Choroid plexus epithelial cell (primary cell): ENCODE results near the gene COG3.

ENCODE experiments used
- DNase-seq: peaks from one replicate; pipeline ENCODE4 v3.0.0-alpha.2; 2010; ENCODE audit warnings: low read depth
- H3K4me3 ChIP-seq: 2 replicates; pipeline ENCODE4 v1.5.1; 2011; ENCODE audit warnings: low read depth, mild to moderate bottlenecking, control low read depth, low read length, moderate library complexity
- CTCF ChIP-seq: conservative IDR thresholded peaks from 2 replicates; pipeline ENCODE4 v1.5.1; 2011; ENCODE audit warnings: low read depth, mild to moderate bottlenecking, control low read depth, inconsistent platforms, low read length, moderate library complexity

Gene COG3

GRCh38 chr13:45487604-45488003 lies 22.9 kb downstream of the COG3 start:
- TF ChIP-seq CTCF = no peak
- no peak overlapping the region for H3K4me3 ChIP-seq
- DNase-seq = no peak

GRCh38 chr13:45490068-45490467 lies 25.3 kb downstream of the COG3 start:
- peak; percentile 16 for TF ChIP-seq CTCF
- H3K4me3 ChIP-seq = no peak overlapping the region
- DNase-seq = no peak

- no peak overlapping the region for H3K4me3 ChIP-seq
- DNase-seq = peak; percentile 77
Measured at GRCh38 chr13:45492538-45492937, 27.8 kb downstream of the COG3 start.

GRCh38 chr13:45496942-45497341 lies 32.2 kb downstream of the COG3 start:
- no peak overlapping the region for H3K4me3 ChIP-seq
- TF ChIP-seq CTCF = no peak
- DNase-seq = no peak

More at GRCh38 chr13:45492538-45492937, 27.8 kb downstream of the COG3 start:
- no peak for TF ChIP-seq CTCF

- TF ChIP-seq CTCF = no peak
- peak; percentile 93 for DNase-seq
- no peak overlapping the region for H3K4me3 ChIP-seq
Measured at GRCh38 chr13:45500492-45501174, 35.9 kb downstream of the COG3 start.

GRCh38 chr13:45501175-45501526 lies 36.4 kb downstream of the COG3 start:
- DNase-seq = no peak
- no peak overlapping the region for H3K4me3 ChIP-seq
- peak; percentile 17 for TF ChIP-seq CTCF

- no peak for TF ChIP-seq CTCF
- no peak overlapping the region for H3K4me3 ChIP-seq
- DNase-seq = no peak
Measured at GRCh38 chr13:45503658-45504057, 38.9 kb downstream of the COG3 start.
